NB4 (cell line): ENCODE data around the gene GPRIN1.

Experiments
- DNase-seq: peaks from one replicate; pipeline ENCODE4 v3.0.0; 2010; ENCODE audit warnings: low read depth
- H3K4me3 ChIP-seq: one replicate; pipeline ENCODE4 v1.5.1; 2011; ENCODE audit warnings: mild to moderate bottlenecking, low read depth, low read length, moderate library complexity
- CTCF ChIP-seq: IDR thresholded peaks from one replicate; pipeline ENCODE4 v1.5.1; 2012; ENCODE audit warnings: low read depth, low read length
- MAX ChIP-seq: IDR thresholded peaks from 2 replicates; pipeline ENCODE4 v1.6.1; 2011; ENCODE audit warnings: low read depth, low read length
- MYC ChIP-seq: IDR thresholded peaks from 2 replicates; pipeline ENCODE4 v1.6.1; 2011; ENCODE audit warnings: low read depth, low read length
- POLR2A ChIP-seq: IDR thresholded peaks from 2 replicates; pipeline ENCODE4 v1.6.1; 2011; ENCODE audit warnings: mild to moderate bottlenecking; ENCODE audit not compliant: insufficient read length; ENCODE audit errors: extremely low read depth

GPRIN1 gene

GRCh38 chr5:176589039-176589769 is 20.8 kb downstream of the GPRIN1 start:
- TF ChIP-seq MYC = no peak
- no peak for TF ChIP-seq POLR2A
- TF ChIP-seq MAX = no peak
- no peak for TF ChIP-seq CTCF
- H3K4me3 ChIP-seq = no peak overlapping the region
- DNase-seq = no peak

GRCh38 chr5:176588297-176588696 is 21.7 kb downstream of the GPRIN1 start:
- no peak overlapping the region for H3K4me3 ChIP-seq
- DNase-seq = no peak
- TF ChIP-seq CTCF (no peak), MYC (no peak), MAX (no peak), POLR2A (no peak)

GRCh38 chr5:176587398-176587797 is 22.6 kb downstream of the GPRIN1 start:
- DNase-seq = no peak
- H3K4me3 ChIP-seq = no peak overlapping the region
- TF ChIP-seq POLR2A (no peak), MAX (no peak), MYC (no peak), CTCF (no peak)

- TF ChIP-seq CTCF (no peak), POLR2A (no peak), MAX (no peak), MYC (no peak)
- H3K4me3 ChIP-seq = no peak overlapping the region
- DNase-seq = no peak
Observed at GRCh38 chr5:176583076-176583475, 26.9 kb downstream of the GPRIN1 start.

- TF ChIP-seq POLR2A (no peak), CTCF (no peak), MYC (no peak), MAX (no peak)
- no peak overlapping the region for H3K4me3 ChIP-seq
- no peak for DNase-seq
Observed at GRCh38 chr5:176581361-176581760, 28.6 kb downstream of the GPRIN1 start.

GRCh38 chr5:176579323-176579722 is 30.6 kb downstream of the GPRIN1 start:
- H3K4me3 ChIP-seq = no peak overlapping the region
- DNase-seq = no peak
- TF ChIP-seq MAX (no peak), MYC (no peak), POLR2A (no peak), CTCF (no peak)
